Parathyroid adenoma (tissue), 2 donors: ENCODE data around the gene KLHL30.

Source experiments
- H2AFZ ChIP-seq: fragments of 300-600 bp; sonication (generic); one replicate; pipeline ENCODE4 v1.7.0; 2017; ENCODE audit warnings: antibody characterized with exemption, mild to moderate bottlenecking
- H3K27ac ChIP-seq: fragments of 300-600 bp; sonication (generic); one replicate; pipeline ENCODE4 v1.7.0; 2017
- H3K27me3 ChIP-seq: fragments of 300-600 bp; sonication (generic); one replicate; pipeline ENCODE4 v1.7.0; 2017; ENCODE audit warnings: low read length; ENCODE audit not compliant: control insufficient read depth, insufficient read depth
- H3K36me3 ChIP-seq: fragments of 300-600 bp; sonication (generic); one replicate; pipeline ENCODE4 v1.7.0; 2017; ENCODE audit warnings: low read length; ENCODE audit not compliant: control insufficient read depth, insufficient read depth
- H3K4me1 ChIP-seq: fragments of 300-600 bp; sonication (generic); one replicate; pipeline ENCODE4 v1.7.0; 2017; ENCODE audit warnings: control low read depth
- H3K4me2 ChIP-seq: fragments of 300-600 bp; sonication (generic); one replicate; pipeline ENCODE4 v1.7.0; 2017; ENCODE audit warnings: low read length
- H3K4me3 ChIP-seq: fragments of 300-600 bp; sonication (generic); one replicate; pipeline ENCODE4 v1.7.0; 2017; ENCODE audit warnings: low read depth, low read length
- H3K79me2 ChIP-seq: fragments of 300-600 bp; sonication (generic); one replicate; pipeline ENCODE4 v1.7.0; 2017; ENCODE audit warnings: control low read depth
- H3K9ac ChIP-seq: fragments of 300-600 bp; sonication (generic); one replicate; pipeline ENCODE4 v1.7.0; 2017; ENCODE audit warnings: mild to moderate bottlenecking
- H3K9me3 ChIP-seq: fragments of 300-600 bp; sonication (generic); one replicate; pipeline ENCODE4 v1.7.0; 2017; ENCODE audit warnings: low read length; ENCODE audit not compliant: control insufficient read depth
- TF ChIP-seq, protein P1 (sequence below): fragments of 300-600 bp; sonication (generic); IDR thresholded peaks from one replicate; pipeline ENCODE4 v1.7.0; 2017; ENCODE audit warnings: antibody characterized with exemption, mild to moderate bottlenecking
- donor health status: primary hyperparathyroidism.

The KLHL30 gene

DNA sequence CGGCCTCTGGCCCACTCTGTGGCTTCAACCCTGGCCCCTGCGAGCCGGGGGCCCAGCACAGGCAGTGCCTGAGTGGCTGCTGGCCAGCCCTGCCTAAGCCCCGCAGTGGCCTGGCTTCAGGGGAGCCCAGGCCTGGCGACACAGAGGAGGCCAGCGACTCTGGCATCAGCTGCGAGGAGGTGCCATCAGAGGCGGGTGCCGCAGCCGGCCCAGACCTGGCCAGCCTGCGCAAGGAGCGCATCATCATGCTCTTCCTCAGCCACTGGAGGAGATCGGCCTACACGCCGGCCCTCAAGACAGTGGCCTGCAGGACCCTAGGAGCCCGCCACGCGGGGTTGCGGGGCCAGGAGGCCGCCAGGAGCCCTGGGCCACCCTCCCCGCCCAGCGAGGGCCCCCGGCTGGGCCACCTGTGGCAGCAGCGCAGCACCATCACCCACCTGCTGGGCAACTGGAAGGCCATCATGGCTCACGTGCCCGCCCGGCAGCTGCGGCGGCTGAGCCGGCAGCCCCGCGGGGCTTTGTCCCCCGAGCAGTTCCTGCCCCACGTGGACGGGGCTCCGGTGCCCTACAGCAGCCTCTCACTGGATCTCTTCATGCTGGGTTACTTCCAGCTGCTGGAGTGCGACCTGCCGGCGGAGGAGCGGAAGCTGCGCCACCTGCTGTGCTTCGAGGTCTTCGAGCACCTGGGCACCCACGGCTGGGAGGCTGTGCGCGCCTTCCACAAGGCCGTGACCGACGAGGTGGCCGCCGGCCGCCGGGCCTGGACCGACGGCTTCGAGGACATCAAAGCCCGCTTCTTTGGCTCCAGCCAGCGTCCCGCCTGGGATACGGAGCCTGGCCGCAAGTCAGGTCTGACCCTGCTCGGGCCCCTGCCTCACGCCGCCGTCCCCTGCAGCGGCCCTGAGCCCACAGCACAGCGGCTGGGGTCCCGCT, 7.5 kb upstream of the KLHL30 start:
- H3K4me1 ChIP-seq = no peaks in the 10 kb centered on the region
- no peak overlapping the region for H2AFZ ChIP-seq
- H3K4me3 ChIP-seq = no peak overlapping the region

DNA sequence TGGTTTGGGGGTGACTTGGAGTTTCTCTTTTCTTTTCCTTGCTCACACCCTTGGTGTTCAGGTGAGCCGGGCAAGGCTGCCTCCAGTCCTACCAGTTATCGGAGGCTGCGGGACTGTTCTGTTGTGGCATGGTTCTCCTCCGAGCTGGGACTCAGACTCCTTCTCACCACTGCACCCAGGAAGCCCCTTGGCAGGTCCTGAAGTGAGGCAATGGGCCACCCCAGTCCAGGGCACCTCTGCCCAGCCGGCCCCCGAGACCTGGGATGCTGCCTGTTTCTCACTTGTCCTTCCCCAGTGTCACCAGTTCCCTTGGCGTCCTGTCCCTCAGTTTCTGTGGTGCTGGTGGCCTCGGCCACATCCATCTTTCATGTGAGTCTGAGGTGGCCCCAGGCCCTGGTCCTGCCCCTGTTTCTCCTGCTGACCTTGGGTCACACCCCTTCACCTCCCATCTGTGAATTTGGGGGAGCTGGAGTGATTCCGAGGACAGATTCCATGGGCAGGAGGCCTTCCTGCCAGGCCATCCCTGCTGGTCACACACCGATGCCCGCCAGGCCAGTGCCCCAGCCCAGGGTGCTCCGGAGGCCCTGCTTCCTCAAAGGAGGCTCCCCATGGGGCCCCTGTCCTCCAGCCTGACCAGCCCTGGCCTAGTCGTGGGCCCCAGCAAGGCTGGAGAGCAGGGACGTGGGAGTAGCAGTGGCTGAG, 6.6 kb upstream of the KLHL30 start:
- H3K4me1 ChIP-seq = no peaks in the 10 kb centered on the region
- H3K4me3 ChIP-seq = no peak overlapping the region
- H3K79me2 ChIP-seq = no peaks in the 10 kb centered on the region
- TF ChIP-seq, protein P1, sequence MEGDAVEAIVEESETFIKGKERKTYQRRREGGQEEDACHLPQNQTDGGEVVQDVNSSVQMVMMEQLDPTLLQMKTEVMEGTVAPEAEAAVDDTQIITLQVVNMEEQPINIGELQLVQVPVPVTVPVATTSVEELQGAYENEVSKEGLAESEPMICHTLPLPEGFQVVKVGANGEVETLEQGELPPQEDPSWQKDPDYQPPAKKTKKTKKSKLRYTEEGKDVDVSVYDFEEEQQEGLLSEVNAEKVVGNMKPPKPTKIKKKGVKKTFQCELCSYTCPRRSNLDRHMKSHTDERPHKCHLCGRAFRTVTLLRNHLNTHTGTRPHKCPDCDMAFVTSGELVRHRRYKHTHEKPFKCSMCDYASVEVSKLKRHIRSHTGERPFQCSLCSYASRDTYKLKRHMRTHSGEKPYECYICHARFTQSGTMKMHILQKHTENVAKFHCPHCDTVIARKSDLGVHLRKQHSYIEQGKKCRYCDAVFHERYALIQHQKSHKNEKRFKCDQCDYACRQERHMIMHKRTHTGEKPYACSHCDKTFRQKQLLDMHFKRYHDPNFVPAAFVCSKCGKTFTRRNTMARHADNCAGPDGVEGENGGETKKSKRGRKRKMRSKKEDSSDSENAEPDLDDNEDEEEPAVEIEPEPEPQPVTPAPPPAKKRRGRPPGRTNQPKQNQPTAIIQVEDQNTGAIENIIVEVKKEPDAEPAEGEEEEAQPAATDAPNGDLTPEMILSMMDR = no peak
- H3K4me2 ChIP-seq = no peak overlapping the region
- no peak overlapping the region for H3K27ac ChIP-seq
- H3K36me3 ChIP-seq = no peaks in the 10 kb centered on the region
- H3K27me3 ChIP-seq = no peaks in the 10 kb centered on the region
- H2AFZ ChIP-seq = no peak overlapping the region
- no peak overlapping the region for H3K9ac ChIP-seq
- no peaks in the 10 kb centered on the region for H3K9me3 ChIP-seq

More for the DNA sequence above, 7.5 kb upstream of the KLHL30 start:
- Histone ChIP-seq H3K9me3 (no peaks in the 10 kb centered on the region), H3K9ac (no peak overlapping the region), H3K36me3 (no peaks in the 10 kb centered on the region), H3K4me2 (no peak overlapping the region), H3K27ac (no peak overlapping the region), H3K27me3 (no peaks in the 10 kb centered on the region), H3K79me2 (no peaks in the 10 kb centered on the region)
- TF ChIP-seq, protein P1 = no peak

DNA sequence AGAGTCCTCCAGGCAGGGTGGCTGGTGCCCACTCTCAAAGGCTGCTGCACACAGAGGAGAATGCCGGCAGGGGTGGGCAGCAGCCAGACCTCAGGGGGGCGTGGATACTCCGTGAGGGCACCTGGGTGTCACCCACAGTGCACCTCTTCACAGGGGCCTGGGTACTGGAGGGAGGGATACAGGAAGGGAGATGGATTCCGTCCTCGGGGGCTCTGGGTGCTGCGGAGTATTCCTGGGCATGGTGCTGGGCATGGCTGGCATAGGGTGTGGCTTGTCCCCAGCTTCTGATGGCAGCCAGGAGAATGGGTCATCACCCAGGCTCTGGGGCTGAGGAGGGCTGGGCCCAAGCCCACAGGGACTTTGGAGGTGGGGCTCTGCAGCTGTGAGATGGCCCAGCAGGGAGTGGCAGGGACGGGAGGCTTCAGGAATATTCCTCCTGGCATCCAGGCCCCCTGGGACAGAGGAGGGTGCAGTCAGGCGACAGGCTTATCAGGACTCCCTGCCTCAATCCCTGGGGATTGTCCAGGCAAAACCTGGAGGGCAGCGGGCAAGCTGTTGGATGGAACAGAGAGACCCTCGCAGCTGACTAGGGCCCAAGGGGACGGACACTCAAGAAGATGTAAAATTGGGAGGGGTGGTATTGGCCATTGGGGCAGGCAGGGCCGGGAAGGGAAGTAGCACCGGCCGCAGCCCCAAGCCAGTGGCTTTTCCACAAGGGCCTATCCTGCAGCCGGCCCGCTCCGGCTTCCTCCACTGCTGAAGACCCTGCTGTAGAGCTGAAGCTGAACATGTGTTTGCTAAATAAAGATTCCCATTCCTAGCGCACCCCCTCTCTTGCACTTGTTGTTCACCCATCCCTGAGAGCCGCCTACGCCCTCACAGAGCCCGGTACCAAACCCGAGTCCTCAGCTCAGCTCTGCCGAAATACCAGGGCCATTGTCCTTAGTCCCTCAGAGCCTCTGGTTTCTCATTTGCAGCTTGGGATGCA, 5.7 kb upstream of the KLHL30 start:
- H2AFZ ChIP-seq = no peak overlapping the region
- no peak overlapping the region for H3K4me3 ChIP-seq
- H3K4me1 ChIP-seq = no peaks in the 10 kb centered on the region
- H3K4me2 ChIP-seq = no peak overlapping the region
- H3K79me2 ChIP-seq = no peaks in the 10 kb centered on the region
- TF ChIP-seq, protein P1 = no peak
- no peaks in the 10 kb centered on the region for H3K36me3 ChIP-seq
- no peak overlapping the region for H3K27ac ChIP-seq
- H3K9ac ChIP-seq = no peak overlapping the region
- H3K9me3 ChIP-seq = no peaks in the 10 kb centered on the region
- no peaks in the 10 kb centered on the region for H3K27me3 ChIP-seq

DNA sequence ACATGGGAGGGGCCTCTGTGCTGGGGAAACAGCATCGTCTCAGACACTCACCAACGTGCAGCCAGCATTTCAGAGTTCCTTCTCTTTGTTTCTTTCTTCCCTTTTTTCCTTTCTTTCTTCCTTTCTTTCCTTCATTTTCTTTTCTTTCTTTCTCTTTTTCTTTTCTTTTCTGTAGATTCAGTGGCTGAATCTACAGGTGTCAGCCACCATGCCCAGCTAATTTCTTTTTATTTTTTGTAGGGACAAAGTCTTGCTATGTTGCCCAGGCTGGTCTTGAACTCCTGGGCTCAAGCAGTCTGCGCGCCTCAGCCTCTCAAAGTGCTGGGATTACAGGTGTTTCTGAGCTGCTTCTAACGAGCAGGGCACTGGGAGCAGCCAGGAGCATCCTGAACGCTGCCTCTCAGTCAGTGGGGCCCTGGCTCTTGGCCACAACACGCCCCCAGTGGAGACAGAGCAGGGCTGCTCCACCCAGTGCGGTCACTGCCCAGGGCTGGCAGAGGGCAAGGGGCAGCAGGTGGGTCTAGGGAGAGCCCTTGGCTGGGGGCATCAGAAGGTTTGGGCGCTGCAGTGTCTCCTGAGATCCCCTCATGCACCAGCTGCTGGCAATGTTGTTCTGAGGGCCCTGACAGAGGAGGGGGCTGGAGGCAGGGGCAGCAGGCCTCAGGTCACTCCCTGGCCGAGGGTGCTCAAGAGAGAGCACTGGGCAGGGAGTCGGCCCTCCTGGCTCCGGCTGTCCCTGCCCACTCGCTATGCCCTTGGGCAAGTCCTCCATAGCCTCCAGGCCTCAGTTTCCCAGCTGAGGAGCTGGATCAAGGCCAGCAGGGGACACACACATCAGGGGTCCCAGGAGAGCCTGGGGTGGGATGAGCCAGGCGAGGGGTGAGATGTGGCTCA, 4.7 kb upstream of the KLHL30 start:
- Histone ChIP-seq H3K27me3 (no peaks in the 10 kb centered on the region), H3K4me3 (no peak overlapping the region), H3K9me3 (no peaks in the 10 kb centered on the region), H3K79me2 (no peaks in the 10 kb centered on the region), H3K9ac (no peak overlapping the region), H3K4me2 (no peak overlapping the region), H3K36me3 (no peaks in the 10 kb centered on the region), H3K27ac (no peak overlapping the region), H3K4me1 (no peaks in the 10 kb centered on the region), H2AFZ (no peak overlapping the region)
- TF ChIP-seq, protein P1 = no peak
